Loucy (cell line): Measurements from ENCODE around the gene BEGAIN.

Experiments
- CTCF ChIP-seq: fragments of 200-600 bp; sonication (generic); conservative IDR thresholded peaks from 2 replicates; pipeline ENCODE4 v1.5.1; 2014; ENCODE audit warnings: mild to moderate bottlenecking, antibody characterized with exemption, low read length
- EZH2phosphoT487 ChIP-seq: fragments of 200-600 bp; IDR thresholded peaks from 2 replicates; pipeline ENCODE4 v1.6.1; 2018; ENCODE audit warnings: antibody characterized with exemption, mild to moderate bottlenecking, moderate library complexity, borderline replicate concordance

DNA sequence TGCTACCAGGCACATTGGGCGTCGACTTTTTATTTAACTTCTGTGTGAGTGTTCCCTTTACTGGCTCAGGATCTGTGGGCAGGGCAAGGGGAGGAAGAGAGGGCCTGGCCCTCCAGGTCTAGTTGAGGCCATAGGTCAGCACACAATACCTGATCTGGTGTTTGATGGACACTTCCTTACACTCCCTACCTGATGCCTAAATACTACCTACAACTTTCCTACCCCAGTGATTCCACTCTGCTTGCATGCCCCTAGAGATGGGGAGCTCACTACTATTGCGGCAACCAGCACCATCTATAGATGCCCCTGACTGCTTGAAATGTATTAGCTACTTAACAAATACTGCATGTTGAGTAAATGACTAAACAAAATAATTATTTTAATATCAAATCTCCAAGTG is 20.8 kb upstream of the BEGAIN start:
- TF ChIP-seq CTCF, result no peak
- TF ChIP-seq EZH2phosphoT487, result no peak
